Naive thymus-derived CD4-positive, alpha-beta T cell (primary cell): ENCODE measurements around the gene PXDN. TPM values are rescaled to one million over a fixed set of nuclear protein-coding genes. Genes with fewer than 3 reads are reported as not detected.

Experiments used
- ATAC-seq: fragments of 150-1000 bp; cut with Tn5 transposase; 2 replicates; pipeline ENCODE4 v1.10.0; 2021; ENCODE audit warnings: mild to moderate bottlenecking, moderate library complexity
- CTCF ChIA-PET: fragments of 350-600 bp; sonication (Branson Sonifier 250); formaldehyde crosslinking; loops from one replicate; lab custom pipeline; 2021; ENCODE audit warnings: antibody characterized with exemption; lab: Charles Lee
- POLR2A ChIA-PET: fragments of 350-600 bp; sonication (Branson Sonifier 250); formaldehyde crosslinking; loops from one replicate; lab custom pipeline; 2021; ENCODE audit warnings: antibody characterized with exemption, inconsistent platforms; lab: Charles Lee
- DNase-seq, 9 donors: peaks; one replicate each; pipeline versions ENCODE4 v3.0.0 to v3.0.0-alpha.2; 2020 to 2022; ENCODE audit warnings: mixed read lengths in 1 of 9
- H3K27ac ChIP-seq: one replicate; pipeline ENCODE4 v1.7.0; 2013; ENCODE audit warnings: mild to moderate bottlenecking, low read depth, low read length, moderate library complexity
- H3K27me3 ChIP-seq, 2 donors: one replicate each; pipeline ENCODE4 v1.7.0; 2013; ENCODE audit warnings: low read length in 2 of 2, mild to moderate bottlenecking in 2 of 2, moderate library complexity in 2 of 2; ENCODE audit not compliant: control insufficient read depth in 2 of 2, insufficient read depth in 2 of 2
- H3K36me3 ChIP-seq, 3 experiments: 1 replicate in 2 of 3; 2 replicates in 1 of 3; pipeline ENCODE4 v1.7.0; 2013; ENCODE audit warnings: low read length in 3 of 3, mild to moderate bottlenecking in 3 of 3, moderate library complexity in 1 of 3; ENCODE audit not compliant: insufficient read depth in 3 of 3, control insufficient read depth in 2 of 3
- H3K4me1 ChIP-seq, 2 donors: one replicate each; pipeline ENCODE4 v1.7.0; 2013; ENCODE audit warnings: low read length in 2 of 2, mild to moderate bottlenecking in 2 of 2, moderate library complexity in 1 of 2; ENCODE audit not compliant: control insufficient read depth in 2 of 2, insufficient read depth in 2 of 2
- H3K4me3 ChIP-seq: 2 replicates; pipeline ENCODE4 v1.7.0; 2013; ENCODE audit warnings: mild to moderate bottlenecking, low read length
- H3K9me3 ChIP-seq, 3 experiments: 1 replicate in 2 of 3; 2 replicates in 1 of 3; pipeline ENCODE4 v1.7.0; 2013; ENCODE audit warnings: low read length in 3 of 3; ENCODE audit not compliant: control insufficient read depth in 2 of 3
- H3K27ac Mint-ChIP-seq, 9 donors: one replicate each; pipeline ENCODE4 v1.8.0; 2020 to 2022; ENCODE audit warnings: mixed read lengths in 9 of 9, mild to moderate bottlenecking in 8 of 9, moderate library complexity in 5 of 9, inconsistent platforms in 2 of 9
- H3K27me3 Mint-ChIP-seq, 5 donors: one replicate each; pipeline ENCODE4 v1.8.0; 2021 to 2022; ENCODE audit warnings: mixed read lengths in 5 of 5, mild to moderate bottlenecking in 1 of 5
- H3K36me3 Mint-ChIP-seq, 5 donors: one replicate each; pipeline ENCODE4 v1.8.0; 2020 to 2022; ENCODE audit warnings: mixed read lengths in 5 of 5, mild to moderate bottlenecking in 3 of 5, inconsistent platforms in 1 of 5
- H3K4me1 Mint-ChIP-seq, 7 donors: one replicate each; pipeline ENCODE4 v1.8.0; 2020 to 2022; ENCODE audit warnings: mixed read lengths in 7 of 7, mild to moderate bottlenecking in 3 of 7, inconsistent platforms in 1 of 7
- H3K4me3 Mint-ChIP-seq, 10 donors: one replicate each; pipeline ENCODE4 v1.8.0; 2020 to 2022; ENCODE audit warnings: mild to moderate bottlenecking in 10 of 10, mixed read lengths in 10 of 10, moderate library complexity in 6 of 10, inconsistent platforms in 2 of 10
- H3K9me3 Mint-ChIP-seq, 11 donors: one replicate each; pipeline ENCODE4 v1.8.0; 2020 to 2022; ENCODE audit warnings: mixed read lengths in 11 of 11, mild to moderate bottlenecking in 4 of 11, inconsistent platforms in 1 of 11, moderate library complexity in 1 of 11
- intact Hi-C, 2 donors: fragments of 100-400 bp; cut with micrococcal nuclease; formaldehyde crosslinking; loops; one replicate each; pipeline ENCODE4 v1.15.1; 2023
- polyA plus RNA-seq, 2 donors: library from polyadenylated mRNA; unstranded; fragments of 300-500 nt; fragmentation: Illumina TruSeq; gene quantifications; one replicate each; pipeline ENCODE4 v1.2.3, GENCODE V29; 2021
- total RNA-seq, 6 experiments: library from RNA in 5 of 6; stranded (reverse) in 5 of 6; gene quantifications; 1 replicate in 5 of 6; 2 replicates in 1 of 6; pipeline ENCODE4 v1.2.3 and lab custom pipeline; 2021 to 2026

Gene PXDN
- total and polyA plus RNA-seq, 7 experiments from 2014 or later = 0.47 to 3.1 (median 1.00) TPM; not detected in 3

DNA sequence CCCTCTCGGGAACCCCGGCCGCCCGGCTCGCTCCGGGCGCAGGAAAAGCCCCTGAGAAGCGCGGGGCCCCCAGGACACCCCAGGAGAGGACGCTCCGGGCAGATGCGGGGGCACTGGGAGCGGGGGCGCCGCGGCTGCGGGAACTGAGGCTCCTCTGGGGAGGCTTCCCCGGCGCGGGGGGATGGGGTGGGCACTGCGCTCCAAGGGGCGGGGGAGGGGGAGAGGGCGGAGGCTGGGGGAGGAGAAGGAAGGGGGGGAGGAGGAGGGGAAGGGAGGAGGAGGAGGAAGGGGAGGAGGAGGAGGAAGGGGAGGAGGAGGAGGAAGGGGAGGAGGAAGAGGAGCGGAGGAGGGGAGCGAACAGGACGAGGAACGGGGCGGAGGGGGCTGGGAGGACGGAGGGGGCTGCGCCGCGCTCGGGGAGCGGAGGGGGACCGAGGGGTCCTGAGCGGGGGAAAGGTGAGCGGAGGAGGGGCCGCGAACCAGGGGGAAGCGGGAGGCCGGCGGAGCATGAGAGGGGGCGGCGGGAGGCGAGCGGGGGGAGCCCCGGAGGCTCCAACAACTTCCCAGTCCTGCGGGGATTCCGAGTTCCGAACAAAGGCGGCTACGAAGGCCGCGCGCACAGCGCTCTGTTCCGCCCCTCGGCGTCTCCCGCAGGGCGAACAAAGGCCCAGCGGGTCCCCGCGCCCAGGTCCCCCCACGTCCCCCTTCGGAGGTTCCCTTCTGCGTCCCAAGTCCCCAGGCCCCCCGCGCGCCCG lies 742 bp downstream of the PXDN start:
- Mint-ChIP-seq H3K36me3 (peaks cover 0 to 4% (median 0%) of the 10 kb centered on the region in 5 donors), H3K4me3 (peak overlapping the region in 6 of 10 donors; percentile 9 to 81 (median 64)), H3K9me3 (peaks cover 0 to 4% (median 0%) of the 10 kb centered on the region in 11 donors), H3K27ac (no peak overlapping the region), H3K27me3 (peaks cover 37 to 59% (median 50%) of the 10 kb centered on the region in 5 donors), H3K4me1 (peaks cover 0 to 12% (median 4%) of the 10 kb centered on the region in 7 donors)
- Histone ChIP-seq H3K9me3 (no peaks in the 10 kb centered on the region), H3K4me3 (no peak overlapping the region), H3K36me3 (no peaks in the 10 kb centered on the region), H3K27ac (no peak overlapping the region), H3K27me3 (no peaks in the 10 kb centered on the region), H3K4me1 (no peaks in the 10 kb centered on the region)
- DNase-seq = no peak
- CTCF ChIA-PET = no interaction called here
- POLR2A ChIA-PET = no interaction called here
- no peak for ATAC-seq
- intact Hi-C loops = no loop called here

DNA sequence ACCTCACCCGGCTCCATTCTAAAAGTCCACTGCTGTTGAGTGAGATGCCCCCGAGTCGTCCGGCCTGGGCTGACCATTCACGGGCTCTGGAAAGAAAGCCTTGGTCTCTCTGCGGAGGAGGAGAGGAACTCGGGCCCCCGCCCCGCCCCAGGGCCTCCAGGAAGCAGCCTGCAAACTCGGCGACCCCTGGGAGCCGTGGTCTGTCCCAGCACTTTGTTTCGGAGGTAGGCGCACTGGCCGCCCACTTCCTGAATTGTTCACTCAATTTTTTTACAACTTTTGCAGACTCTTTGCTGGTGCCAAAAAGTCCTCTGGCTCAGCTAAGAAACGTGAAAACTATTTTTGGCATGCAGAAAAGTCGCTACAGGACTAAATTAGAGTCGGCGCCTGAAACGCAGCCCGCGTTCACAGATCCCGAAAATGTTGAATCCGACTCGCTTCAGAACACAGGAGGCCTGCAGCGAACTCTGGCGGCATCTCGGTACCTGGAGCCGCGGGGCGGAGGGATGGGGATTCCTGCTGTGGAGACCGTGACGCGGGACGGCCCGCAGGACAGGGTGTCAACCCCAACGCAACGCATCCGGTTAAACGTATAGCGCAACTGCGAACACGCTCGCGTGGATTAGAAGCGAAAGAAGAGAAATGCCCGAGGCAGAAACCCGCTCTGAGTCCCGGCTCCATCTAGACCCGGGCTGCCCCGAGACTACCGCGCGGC lies 1.5 kb downstream of the PXDN start:
- H3K27me3 ChIP-seq = no peaks in the 10 kb centered on the region
- H3K27ac Mint-ChIP-seq = peak overlapping the region in 1 of 9 donors; percentile 51
- H3K36me3 Mint-ChIP-seq = peaks cover 0 to 4% (median 0%) of the 10 kb centered on the region in 5 donors
- no peak overlapping the region for H3K4me3 ChIP-seq
- no peaks in the 10 kb centered on the region for H3K36me3 ChIP-seq
- no peak overlapping the region for H3K27ac ChIP-seq
- H3K9me3 Mint-ChIP-seq = peaks cover 0 to 4% (median 0%) of the 10 kb centered on the region in 11 donors
- H3K9me3 ChIP-seq = no peaks in the 10 kb centered on the region
- no peak for ATAC-seq
- CTCF ChIA-PET = no interaction called here
- POLR2A ChIA-PET = no interaction called here
- intact Hi-C loops = no loop called here
- peaks cover 0 to 12% (median 4%) of the 10 kb centered on the region in 7 donors for H3K4me1 Mint-ChIP-seq
- H3K27me3 Mint-ChIP-seq = peaks cover 34 to 51% (median 50%) of the 10 kb centered on the region in 5 donors
- H3K4me1 ChIP-seq = no peaks in the 10 kb centered on the region
- DNase-seq = peak in 4 of 9 donors; percentile 8 to 27 (median 20)
- H3K4me3 Mint-ChIP-seq = peak overlapping the region; percentile 47 to 81 (median 67)

- intact Hi-C loops = no loop called here
- H3K4me3 Mint-ChIP-seq = peak overlapping the region in 9 of 10 donors; percentile 17 to 79 (median 49)
Measured at GRCh38 chr2:1742301-1742680, 2.0 kb downstream of the PXDN start.

DNA sequence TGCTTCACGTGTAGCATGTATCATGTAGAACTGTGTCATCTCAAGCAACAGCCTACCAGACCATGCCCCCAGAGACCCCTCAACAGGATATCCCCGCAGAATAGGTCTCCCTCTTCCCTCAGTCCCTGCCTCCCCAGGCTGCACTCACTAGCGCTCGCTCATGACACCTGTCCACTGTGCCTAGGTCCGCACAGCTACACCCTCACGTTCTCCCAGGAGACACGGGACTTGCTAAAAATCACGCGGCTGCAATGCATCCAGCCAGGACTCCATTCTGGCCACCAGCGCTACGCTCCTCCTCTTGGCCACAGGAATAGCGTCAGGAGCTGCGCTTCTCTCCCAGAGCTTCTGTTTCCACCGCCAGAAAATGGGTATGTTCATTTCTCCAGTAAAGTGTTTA lies 2.5 kb downstream of the PXDN start:
- DNase-seq = no peak
- Histone ChIP-seq H3K4me3 (no peak overlapping the region), H3K4me1 (no peaks in the 10 kb centered on the region), H3K27ac (no peak overlapping the region), H3K36me3 (no peaks in the 10 kb centered on the region), H3K9me3 (no peaks in the 10 kb centered on the region), H3K27me3 (no peaks in the 10 kb centered on the region)
- peak overlapping the region in 7 of 10 donors; percentile 21 to 79 (median 49) for H3K4me3 Mint-ChIP-seq
- ATAC-seq = no peak
- CTCF ChIA-PET = no interaction called here
- peaks cover 27 to 46% (median 42%) of the 10 kb centered on the region in 5 donors for H3K27me3 Mint-ChIP-seq
- peaks cover 0 to 12% (median 4%) of the 10 kb centered on the region in 7 donors for H3K4me1 Mint-ChIP-seq
- intact Hi-C loops = no loop called here
- H3K27ac Mint-ChIP-seq = no peak overlapping the region
- H3K36me3 Mint-ChIP-seq = peaks cover 0 to under 1% (median 0%) of the 10 kb centered on the region in 5 donors
- H3K9me3 Mint-ChIP-seq = peaks cover 0 to 2% (median 0%) of the 10 kb centered on the region in 11 donors
- POLR2A ChIA-PET = no interaction called here

More at GRCh38 chr2:1742301-1742680, 2.0 kb downstream of the PXDN start:
- Histone ChIP-seq H3K4me1 (no peaks in the 10 kb centered on the region), H3K27ac (no peak overlapping the region), H3K4me3 (no peak overlapping the region), H3K36me3 (no peaks in the 10 kb centered on the region), H3K27me3 (no peaks in the 10 kb centered on the region), H3K9me3 (no peaks in the 10 kb centered on the region)
- peaks cover 0 to 4% (median 0%) of the 10 kb centered on the region in 11 donors for H3K9me3 Mint-ChIP-seq
- no peak for DNase-seq
- POLR2A ChIA-PET = no interaction called here
- CTCF ChIA-PET = no interaction called here
- H3K27me3 Mint-ChIP-seq = peaks cover 31 to 50% (median 46%) of the 10 kb centered on the region in 5 donors
- ATAC-seq = no peak
- peaks cover 0 to 12% (median 4%) of the 10 kb centered on the region in 7 donors for H3K4me1 Mint-ChIP-seq
- H3K36me3 Mint-ChIP-seq = peaks cover 0 to 4% (median 0%) of the 10 kb centered on the region in 5 donors
- H3K27ac Mint-ChIP-seq = peak overlapping the region in 1 of 9 donors; percentile 30

DNA sequence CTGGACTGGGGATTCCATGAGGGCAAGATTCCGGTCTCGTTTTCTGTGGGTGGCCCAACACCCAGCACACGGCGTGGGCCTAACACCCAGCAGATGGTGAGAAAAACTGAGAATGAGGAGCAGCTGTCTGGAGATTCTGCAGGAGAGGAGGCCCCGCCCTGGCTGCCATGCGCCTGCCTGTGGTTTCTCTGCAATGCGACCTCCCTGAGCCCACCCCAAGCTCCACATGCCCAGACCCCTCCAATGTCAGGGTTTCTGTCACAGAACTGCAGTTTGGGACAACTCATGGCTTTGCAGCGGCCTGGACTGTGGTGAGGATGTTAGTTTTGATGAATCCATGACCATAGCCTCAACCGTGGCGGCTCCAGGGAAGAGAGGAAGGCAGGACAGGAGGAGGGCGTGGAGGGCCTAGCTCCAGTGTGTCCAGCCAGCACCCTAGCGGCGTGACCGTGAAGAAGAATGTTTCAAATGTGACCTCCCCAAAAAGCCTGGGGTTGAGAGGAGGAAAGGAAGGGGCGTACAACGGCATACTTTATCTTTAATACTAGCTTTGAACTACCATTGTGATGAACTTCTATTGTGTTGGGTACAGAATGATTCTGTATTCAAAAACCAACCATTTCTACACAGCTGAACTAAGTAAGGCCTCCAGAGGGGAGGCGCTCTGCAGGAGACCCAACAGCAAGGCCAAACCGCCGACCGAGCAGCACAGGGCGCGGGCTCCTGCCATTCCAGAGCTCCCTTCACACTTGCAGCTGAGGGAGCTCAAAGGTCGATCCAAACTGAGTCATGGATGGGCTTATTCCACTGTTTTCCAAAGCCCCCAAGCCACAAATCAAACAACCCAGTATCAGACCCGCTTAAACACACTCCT lies 3.4 kb downstream of the PXDN start:
- Histone ChIP-seq H3K27ac (no peak overlapping the region), H3K4me1 (no peaks in the 10 kb centered on the region), H3K4me3 (no peak overlapping the region), H3K27me3 (no peaks in the 10 kb centered on the region), H3K36me3 (no peaks in the 10 kb centered on the region), H3K9me3 (no peaks in the 10 kb centered on the region)
- intact Hi-C loops = no loop called here
- ChIA-PET POLR2A (no interaction called here), CTCF (no interaction called here)
- H3K36me3 Mint-ChIP-seq = no peaks in the 10 kb centered on the region
- peaks cover 23 to 37% (median 33%) of the 10 kb centered on the region in 5 donors for H3K27me3 Mint-ChIP-seq
- H3K9me3 Mint-ChIP-seq = peaks cover 0 to 5% (median 0%) of the 10 kb centered on the region in 11 donors
- H3K4me3 Mint-ChIP-seq = peak overlapping the region in 2 of 10 donors; percentile 16 to 25
- peaks cover 0 to 8% (median 4%) of the 10 kb centered on the region in 7 donors for H3K4me1 Mint-ChIP-seq
- no peak for ATAC-seq
- H3K27ac Mint-ChIP-seq = peak overlapping the region in 1 of 9 donors; percentile 29
- no peak for DNase-seq
